ENCODE data around the gene GAA. TPM values are rescaled to one million over a fixed set of nuclear protein-coding genes. Genes with fewer than 3 reads are reported as not detected.
"Not testable (repeated sequence)": the region's sequence is repeated elsewhere in the genome, so short reads cannot be mapped to it uniquely, and the experiment has no call there.

GAA gene
- total RNA-seq, 1 donor = 74.7 TPM

DNA sequence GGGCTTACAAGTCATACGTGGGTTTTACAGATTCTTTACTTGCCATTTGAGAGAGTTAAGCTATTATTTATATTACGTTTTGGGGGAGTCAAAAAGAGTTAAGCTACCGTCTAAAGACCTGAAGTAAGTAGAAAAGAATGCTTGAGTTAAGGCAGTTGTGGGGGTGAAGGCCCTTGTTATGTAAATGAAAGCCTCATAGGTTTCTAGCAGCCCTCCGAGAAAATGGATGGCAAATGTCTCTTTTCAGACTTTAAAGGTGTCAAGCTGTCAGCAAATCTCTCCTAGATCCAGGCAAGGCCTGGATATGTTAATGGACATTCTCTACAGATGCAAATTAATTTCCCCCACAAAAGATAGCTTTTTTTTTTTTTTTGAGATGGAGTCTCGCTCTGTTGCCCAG, 52.8 kb downstream of the GAA start:
- no peaks in the 10 kb centered on the region for H3K9me3 ChIP-seq (ENCODE audit: low read depth, low read length)
- H3K4me1 ChIP-seq (ENCODE audit: insufficient read depth, low read length) = peaks cover 10% of the 10 kb centered on the region
- no peaks in the 10 kb centered on the region for H3K27me3 ChIP-seq (ENCODE audit: insufficient read depth, low read length)
- H3K4me3 ChIP-seq (ENCODE audit: low read length) = no peak overlapping the region

DNA sequence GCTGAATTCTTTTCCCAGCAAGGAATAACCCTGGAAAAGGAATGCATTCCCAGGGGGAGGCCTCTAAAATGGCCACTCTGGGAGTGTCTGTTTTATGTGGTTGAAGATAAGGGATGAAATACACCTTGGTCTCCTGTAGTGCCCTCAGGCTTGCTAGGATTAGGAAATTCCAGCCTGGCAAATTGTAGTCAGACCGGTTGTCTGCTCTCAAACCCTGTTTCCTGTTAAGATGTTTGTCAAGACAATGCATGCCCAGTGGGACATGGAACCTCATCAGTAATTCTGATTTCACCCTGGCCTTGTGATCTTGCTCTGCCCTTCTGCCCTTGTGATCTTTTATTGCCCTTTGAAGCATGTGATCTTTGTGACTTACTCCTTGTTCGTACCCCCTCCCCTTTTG, 54.2 kb downstream of the GAA start:
- H3K4me3 ChIP-seq (ENCODE audit: low read length) = not testable (repeated sequence)

DNA sequence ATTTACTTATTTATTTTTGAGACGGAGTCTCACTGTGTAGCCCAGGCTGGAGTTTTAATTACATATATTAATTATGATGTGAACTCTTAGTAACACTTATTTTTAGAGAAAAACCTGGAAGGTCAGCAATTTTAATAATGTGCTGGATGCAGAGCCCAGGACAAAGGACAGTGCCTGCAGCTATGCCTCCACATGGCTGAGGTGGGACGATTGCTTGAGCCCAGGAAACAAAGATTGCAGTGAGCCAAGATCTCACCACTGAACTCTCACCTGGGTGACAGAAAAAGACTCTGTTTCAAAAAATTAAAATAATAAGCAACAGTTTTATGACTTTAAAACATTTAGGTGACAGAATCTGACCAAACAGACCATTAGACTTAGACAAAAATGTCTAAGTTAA, 57.5 kb downstream of the GAA start:
- Histone ChIP-seq H3K4me3 (ENCODE audit: low read length) (no peak overlapping the region), H3K4me1 (ENCODE audit: insufficient read depth, low read length) (no peaks in the 10 kb centered on the region)

More for the DNA sequence above, 54.2 kb downstream of the GAA start:
- peaks cover 10% of the 10 kb centered on the region for H3K4me1 ChIP-seq (ENCODE audit: insufficient read depth, low read length)
- H3K9me3 ChIP-seq (ENCODE audit: low read depth, low read length); H3K27me3 ChIP-seq (ENCODE audit: insufficient read depth, low read length): not testable (repeated sequence)

DNA sequence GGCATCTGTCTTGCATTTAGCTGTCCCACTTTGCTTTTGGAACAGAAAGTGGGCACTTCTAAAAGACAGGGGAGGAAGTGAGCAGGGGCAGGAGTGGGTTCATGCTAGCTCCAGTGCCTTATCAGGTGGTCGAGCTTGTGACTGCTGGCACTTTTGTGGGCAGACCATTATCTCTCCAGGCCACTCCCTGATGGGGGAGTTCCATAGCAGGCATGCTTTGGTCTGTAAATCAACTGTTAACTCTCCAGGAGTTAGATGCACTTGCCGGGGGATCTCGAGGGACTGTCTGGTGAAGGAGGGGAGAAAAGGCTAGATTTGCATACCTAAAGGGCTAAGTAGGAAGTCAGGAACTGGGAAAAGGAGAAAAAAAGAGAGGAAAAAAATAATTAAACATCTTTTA, 59.2 kb downstream of the GAA start:
- no peaks in the 10 kb centered on the region for H3K4me1 ChIP-seq (ENCODE audit: insufficient read depth, low read length)
- H3K27me3 ChIP-seq (ENCODE audit: insufficient read depth, low read length) = peaks cover 2% of the 10 kb centered on the region
- no peak overlapping the region for H3K4me3 ChIP-seq (ENCODE audit: low read length)
- H3K9me3 ChIP-seq (ENCODE audit: low read depth, low read length) = no peaks in the 10 kb centered on the region

More for the DNA sequence above, 57.5 kb downstream of the GAA start:
- Histone ChIP-seq H3K27me3 (ENCODE audit: insufficient read depth, low read length) (peaks cover 2% of the 10 kb centered on the region), H3K9me3 (ENCODE audit: low read depth, low read length) (no peaks in the 10 kb centered on the region)

DNA sequence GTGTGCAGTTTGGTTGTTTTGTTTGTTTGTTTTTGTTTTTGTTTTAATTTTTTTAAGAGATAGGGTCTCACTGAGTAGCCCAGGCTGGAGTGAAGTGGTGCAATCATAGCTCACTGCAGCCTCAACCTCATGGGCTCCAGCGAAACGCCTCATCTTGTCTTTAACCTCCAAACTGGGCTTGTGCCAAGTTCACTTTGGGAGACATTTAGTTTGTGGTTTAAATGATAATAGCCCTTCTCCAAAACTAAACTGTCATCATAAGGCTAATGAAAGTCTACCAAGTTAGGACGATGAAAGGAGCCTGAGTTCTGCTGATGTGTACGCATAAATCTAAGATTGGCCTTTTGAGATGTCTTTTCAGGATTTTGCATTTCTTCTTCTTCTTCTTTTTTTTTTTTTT, 62.0 kb downstream of the GAA start:
- H3K4me3 ChIP-seq (ENCODE audit: low read length) = no peak overlapping the region
- no peaks in the 10 kb centered on the region for H3K9me3 ChIP-seq (ENCODE audit: low read depth, low read length)
- peaks cover 2% of the 10 kb centered on the region for H3K27me3 ChIP-seq (ENCODE audit: insufficient read depth, low read length)
- H3K4me1 ChIP-seq (ENCODE audit: insufficient read depth, low read length) = no peaks in the 10 kb centered on the region

DNA sequence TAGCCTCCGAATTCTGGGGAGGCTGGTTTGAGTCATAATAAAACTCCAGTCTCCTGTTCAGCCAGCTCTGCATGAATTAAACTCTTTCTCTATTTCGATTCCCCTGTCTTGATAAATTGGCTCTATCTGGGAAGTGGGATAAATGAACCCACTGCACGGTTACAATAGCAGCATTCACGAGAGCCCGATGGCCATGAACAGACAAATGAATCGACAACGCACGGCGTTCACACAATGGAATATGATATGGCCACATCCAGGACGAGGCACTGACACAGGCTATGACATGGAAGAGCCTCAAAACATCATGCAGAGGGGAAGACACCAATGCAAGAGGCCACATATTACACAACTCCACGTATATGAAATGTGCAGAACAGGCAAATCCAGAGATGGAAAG, 62.8 kb downstream of the GAA start:
- Histone ChIP-seq H3K9me3 (ENCODE audit: low read depth, low read length) (no peaks in the 10 kb centered on the region), H3K4me3 (ENCODE audit: low read length) (no peak overlapping the region), H3K4me1 (ENCODE audit: insufficient read depth, low read length) (no peaks in the 10 kb centered on the region), H3K27me3 (ENCODE audit: insufficient read depth, low read length) (peaks cover 2% of the 10 kb centered on the region)

DNA sequence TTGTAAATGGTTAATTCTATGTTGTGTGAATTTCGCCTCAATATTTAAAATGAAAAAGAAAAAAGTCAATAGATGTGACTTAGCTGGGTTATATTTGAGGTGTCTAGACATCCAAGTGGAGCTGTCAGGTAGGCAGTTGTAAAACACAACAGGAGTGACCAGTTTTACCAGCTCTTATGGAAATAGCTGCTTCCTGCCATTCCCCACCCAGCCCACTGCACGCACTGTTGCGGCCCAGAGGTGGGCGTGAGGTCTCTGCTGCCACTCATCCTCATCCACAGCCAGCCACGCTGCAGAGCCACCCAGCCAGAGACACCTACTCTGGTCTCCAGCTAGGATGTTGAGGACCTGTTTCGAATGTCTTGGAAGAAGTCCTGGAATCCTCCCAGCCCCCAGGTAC, 65.1 kb downstream of the GAA start:
- no peaks in the 10 kb centered on the region for H3K9me3 ChIP-seq (ENCODE audit: low read depth, low read length)
- no peak overlapping the region for H3K4me3 ChIP-seq (ENCODE audit: low read length)
- H3K4me1 ChIP-seq (ENCODE audit: insufficient read depth, low read length) = no peaks in the 10 kb centered on the region
- no peaks in the 10 kb centered on the region for H3K27me3 ChIP-seq (ENCODE audit: insufficient read depth, low read length)

DNA sequence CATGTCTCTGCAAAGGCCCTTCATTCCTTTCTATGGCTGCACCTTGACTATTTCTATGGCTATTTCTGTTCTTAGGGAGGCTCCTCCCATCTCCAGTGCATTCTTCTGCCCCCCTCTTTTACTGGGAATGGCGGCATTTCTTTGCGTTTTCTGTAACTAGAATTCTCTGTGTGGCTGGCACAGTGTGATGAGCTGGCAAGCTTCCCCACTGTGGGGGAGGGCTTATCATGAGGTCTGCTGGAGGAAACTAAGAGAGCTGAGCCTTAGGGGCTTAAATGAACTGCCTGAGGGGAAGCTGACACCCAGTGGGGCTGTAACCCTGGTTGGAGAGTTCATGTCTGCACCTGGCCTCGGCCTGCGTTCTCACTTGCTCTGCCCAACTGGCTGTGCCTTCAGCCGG, 67.0 kb downstream of the GAA start:
- H3K4me3 ChIP-seq (ENCODE audit: low read length) = no peak overlapping the region
- H3K4me1 ChIP-seq (ENCODE audit: insufficient read depth, low read length) = no peaks in the 10 kb centered on the region
- no peaks in the 10 kb centered on the region for H3K27me3 ChIP-seq (ENCODE audit: insufficient read depth, low read length)
- no peaks in the 10 kb centered on the region for H3K9me3 ChIP-seq (ENCODE audit: low read depth, low read length)

DNA sequence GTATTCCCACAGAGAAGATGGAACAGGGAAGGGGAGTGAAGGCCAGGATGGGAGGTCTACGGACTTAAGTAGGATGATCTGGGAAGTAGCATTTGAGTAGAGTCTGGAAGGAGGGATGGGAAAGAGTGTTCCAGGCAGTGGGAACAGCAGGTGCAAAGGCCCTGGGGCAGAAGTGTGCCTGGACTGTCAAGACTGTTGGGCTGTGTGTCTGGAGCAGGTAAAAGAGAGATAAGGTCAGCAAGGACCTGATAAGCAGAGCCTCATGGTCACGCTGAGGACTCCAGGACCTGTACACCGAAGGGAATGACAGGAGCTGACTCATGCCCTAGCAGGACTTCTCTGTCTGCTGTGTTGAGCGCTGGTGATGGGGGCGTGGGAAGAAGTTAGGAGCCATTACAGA, 67.7 kb downstream of the GAA start:
- Histone ChIP-seq H3K4me3 (ENCODE audit: low read length) (no peak overlapping the region), H3K4me1 (ENCODE audit: insufficient read depth, low read length) (no peaks in the 10 kb centered on the region), H3K9me3 (ENCODE audit: low read depth, low read length) (no peaks in the 10 kb centered on the region), H3K27me3 (ENCODE audit: insufficient read depth, low read length) (no peaks in the 10 kb centered on the region)

Other genes starting within 250 kb of the GAA start
- gene TBC1D16, start 65.7 kb upstream of the GAA start, total RNA-seq = 0.52 TPM
- 0.84 TPM for gene CCDC40, start 64.9 kb upstream of the GAA start, total RNA-seq
- 40.1 TPM for gene EIF4A3, start 45.5 kb downstream of the GAA start, total RNA-seq
- under 0.01 TPM for gene CARD14, start 68.4 kb downstream of the GAA start, total RNA-seq
- gene SGSH, start 118.8 kb downstream of the GAA start, total RNA-seq = 31.3 TPM
- 21.9 TPM for gene SLC26A11, start 118.8 kb downstream of the GAA start, total RNA-seq
- gene RNF213, start 159.3 kb downstream of the GAA start, total RNA-seq = 234 TPM

Measured in mononuclear cell (primary cell).